NCI-H1694 treated with DMSO at 0.1 percent for 48 hours (cell line): ENCODE measurements around the gene PCDH11X.
"Not testable (repeated sequence)": the region's sequence is repeated elsewhere in the genome, so short reads cannot be mapped to it uniquely, and the experiment has no call there.

Source experiments
- DNase-seq: peaks from one replicate; lab custom pipeline; 2025; lab: John Stamatoyannopoulos, UW

PCDH11X gene

GRCh38 chrX:91779135-91779534 lies at the start of gene PCDH11X:
Gene PCDH11X, plus strand, starts transcription at chrX:91779375. Its CDS starts 56,130 bp downstream, at chrX:91835505.
- DNase-seq = not testable (repeated sequence)

- not testable (repeated sequence) for DNase-seq
These were observed 31.7 kb upstream of the PCDH11X start for GRCh38 chrX:91747446-91747845.

- DNase-seq = not testable (repeated sequence)
These were observed 26.2 kb upstream of the PCDH11X start for GRCh38 chrX:91753022-91753421.

- DNase-seq = not testable (repeated sequence)
These were observed 8.3 kb upstream of the PCDH11X start for GRCh38 chrX:91770619-91771488.

GRCh38 chrX:91773943-91774342 lies 5.2 kb upstream of the PCDH11X start:
- not testable (repeated sequence) for DNase-seq

- DNase-seq = not testable (repeated sequence)
These were observed 833 bp downstream of the PCDH11X start for GRCh38 chrX:91780008-91780407.

- not testable (repeated sequence) for DNase-seq
These were observed 1.5 kb downstream of the PCDH11X start for GRCh38 chrX:91780698-91781097.

GRCh38 chrX:91781553-91782298 lies 2.6 kb downstream of the PCDH11X start:
- not testable (repeated sequence) for DNase-seq

- DNase-seq = not testable (repeated sequence)
These were observed 3.6 kb downstream of the PCDH11X start for GRCh38 chrX:91782825-91783224.

- not testable (repeated sequence) for DNase-seq
These were observed 38.4 kb downstream of the PCDH11X start for GRCh38 chrX:91817537-91817936.

GRCh38 chrX:91825321-91825720 lies 46.1 kb downstream of the PCDH11X start:
- DNase-seq = not testable (repeated sequence)
